Activated CD8-positive, alpha-beta memory T cell treated with anti-CD3 and anti-CD28 coated beads, Interleukin-2, amount 10 ng/mL, durations not matched to agents 7 days and 5 days (primary cell): ENCODE results near the gene CDO1. TPM values are rescaled to one million over a fixed set of nuclear protein-coding genes. Genes with fewer than 3 reads are reported as not detected.

Experiments used
- ATAC-seq: fragments of 150-1000 bp; cut with Tn5 transposase; one replicate; pipeline ENCODE4 v1.10.0; 2021; ENCODE audit warnings: moderate library complexity
- CTCF ChIA-PET: fragments of 350-600 bp; sonication (Branson Sonifier 250); formaldehyde crosslinking; loops from one replicate; lab custom pipeline; 2021; ENCODE audit warnings: antibody characterized with exemption; lab: Charles Lee
- DNase-seq: peaks from one replicate; pipeline ENCODE4 v3.0.0-alpha.2; 2020
- H3K27ac Mint-ChIP-seq: one replicate; pipeline ENCODE4 v1.8.0; 2021; ENCODE audit warnings: mild to moderate bottlenecking, mixed read lengths
- H3K27me3 Mint-ChIP-seq: one replicate; pipeline ENCODE4 v1.8.0; 2021; ENCODE audit warnings: mixed read lengths
- H3K36me3 Mint-ChIP-seq: one replicate; pipeline ENCODE4 v1.8.0; 2021; ENCODE audit warnings: mild to moderate bottlenecking, mixed read lengths
- H3K4me1 Mint-ChIP-seq: one replicate; pipeline ENCODE4 v1.8.0; 2021; ENCODE audit warnings: mixed read lengths
- H3K4me3 Mint-ChIP-seq: one replicate; pipeline ENCODE4 v1.8.0; 2021; ENCODE audit warnings: mild to moderate bottlenecking, moderate library complexity, mixed read lengths
- H3K9me3 Mint-ChIP-seq: one replicate; pipeline ENCODE4 v1.8.0; 2022; ENCODE audit warnings: low read depth, mixed read lengths
- total RNA-seq, 2 experiments: library from RNA; stranded (reverse); gene quantifications; one replicate each; pipeline ENCODE4 v1.2.3, GENCODE V29; 2021

Gene CDO1
- total RNA-seq, 2 experiments from 2014 or later = 0.30 TPM; not detected in 1

DNA sequence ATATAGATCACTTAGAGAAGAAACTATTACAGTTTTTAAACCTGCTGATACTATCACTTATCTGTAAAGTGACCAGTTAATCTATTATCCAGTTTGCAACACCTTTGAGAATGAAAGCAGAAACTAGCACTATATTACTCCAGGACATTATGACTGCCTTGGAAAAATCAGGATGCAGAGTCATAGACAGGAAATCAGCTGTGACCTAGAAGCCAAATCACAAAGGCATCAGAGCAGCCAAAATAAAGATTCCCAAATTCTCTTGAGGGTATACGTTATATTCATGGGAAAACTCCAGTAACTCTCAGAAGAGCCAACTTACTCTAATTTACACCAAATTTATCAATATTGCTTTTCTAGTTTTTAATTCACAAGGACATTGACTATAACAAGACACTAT is 49.9 kb downstream of the CDO1 start:
- CTCF ChIA-PET = no interaction called here
- Mint-ChIP-seq H3K4me1 (no peaks in the 10 kb centered on the region), H3K9me3 (peaks cover 2% of the 10 kb centered on the region), H3K27me3 (peaks cover 26% of the 10 kb centered on the region), H3K36me3 (peaks cover 1% of the 10 kb centered on the region), H3K4me3 (no peak overlapping the region), H3K27ac (no peak overlapping the region)
- no peak for DNase-seq
- ATAC-seq = no peak

GRCh38 chr5:115758356-115758755 is 58.1 kb downstream of the CDO1 start:
- no peak overlapping the region for H3K27ac Mint-ChIP-seq
- ATAC-seq (no peak), DNase-seq (no peak)
- H3K4me1 Mint-ChIP-seq = no peaks in the 10 kb centered on the region
- no peak overlapping the region for H3K4me3 Mint-ChIP-seq
- H3K27me3 Mint-ChIP-seq = peaks cover 16% of the 10 kb centered on the region
- H3K36me3 Mint-ChIP-seq = no peaks in the 10 kb centered on the region
- CTCF ChIA-PET = no interaction called here
- H3K9me3 Mint-ChIP-seq = no peaks in the 10 kb centered on the region

DNA sequence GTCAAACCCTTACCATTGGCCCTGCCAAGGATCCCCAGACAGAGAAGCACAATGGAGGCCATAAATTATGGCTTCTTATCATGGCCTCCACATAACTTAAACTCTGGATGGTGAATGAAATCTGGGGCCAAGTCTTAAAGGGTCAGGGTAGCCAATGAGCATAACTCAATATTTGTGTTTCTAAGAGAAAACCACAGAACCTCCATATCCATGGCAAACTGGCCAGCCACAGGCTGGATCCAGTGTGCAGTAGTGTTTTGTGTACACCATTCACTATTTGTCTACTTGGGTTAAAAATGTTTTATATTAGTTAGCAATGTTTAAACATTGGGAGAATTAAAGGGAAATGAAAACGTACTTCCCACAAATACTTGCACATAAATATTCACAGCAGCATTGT is 60.8 kb downstream of the CDO1 start:
- DNase-seq = no peak
- no peak overlapping the region for H3K27ac Mint-ChIP-seq
- CTCF ChIA-PET = interaction anchor here (1.1 kb wide), 1 partner anchor 13 kb away, joined by 3 read pairs; no protein-coding TSS in a partner anchor
- H3K27me3 Mint-ChIP-seq = peaks cover 27% of the 10 kb centered on the region
- no peak overlapping the region for H3K4me3 Mint-ChIP-seq
- H3K9me3 Mint-ChIP-seq = no peaks in the 10 kb centered on the region
- no peaks in the 10 kb centered on the region for H3K4me1 Mint-ChIP-seq
- ATAC-seq = no peak
- no peaks in the 10 kb centered on the region for H3K36me3 Mint-ChIP-seq

Other genes starting within 250 kb of the CDO1 start
- gene TICAM2, start 214.2 kb downstream of the CDO1 start, total RNA-seq = 1 to 10 TPM; 1.6 to 1.8 TPM
- 10 to 100 TPM; 41.8 to 44.3 TPM for gene TMED7, start 190.6 kb downstream of the CDO1 start, total RNA-seq
- 10 to 100 TPM; 36.5 to 36.9 TPM for gene ATG12, start 24.9 kb upstream of the CDO1 start, total RNA-seq
- 10 to 100 TPM; 57.1 to 66.2 TPM for gene AP3S1, start 25.3 kb upstream of the CDO1 start, total RNA-seq
- gene LVRN, start 145.8 kb upstream of the CDO1 start, total RNA-seq = under 1 TPM; 0.09 to 0.23 TPM
- under 1 TPM in 1 of 2 experiments, not detected in 1; 0.12 TPM for gene ARL14EPL, start 215.8 kb upstream of the CDO1 start, total RNA-seq